Dermis blood vessel endothelial cell (primary cell): ENCODE measurements around the gene SUPT4H1. TPM values are rescaled to one million over a fixed set of nuclear protein-coding genes. Genes with fewer than 3 reads are reported as not detected.
"Not testable (repeated sequence)": the region's sequence is repeated elsewhere in the genome, so short reads cannot be mapped to it uniquely, and the experiment has no call there.

ENCODE experiments used
- DNase-seq: peaks from one replicate; pipeline ENCODE4 v3.0.0; 2010
- total RNA-seq: library from RNA; depleted of rRNA; stranded (reverse); fragments of >200 nt; gene quantifications from 2 replicates; pipeline ENCODE4 v1.2.3, GENCODE V29; 2014

Gene SUPT4H1
- total RNA-seq, 1 donor from 2014 or later = 53.6 TPM

DNA sequence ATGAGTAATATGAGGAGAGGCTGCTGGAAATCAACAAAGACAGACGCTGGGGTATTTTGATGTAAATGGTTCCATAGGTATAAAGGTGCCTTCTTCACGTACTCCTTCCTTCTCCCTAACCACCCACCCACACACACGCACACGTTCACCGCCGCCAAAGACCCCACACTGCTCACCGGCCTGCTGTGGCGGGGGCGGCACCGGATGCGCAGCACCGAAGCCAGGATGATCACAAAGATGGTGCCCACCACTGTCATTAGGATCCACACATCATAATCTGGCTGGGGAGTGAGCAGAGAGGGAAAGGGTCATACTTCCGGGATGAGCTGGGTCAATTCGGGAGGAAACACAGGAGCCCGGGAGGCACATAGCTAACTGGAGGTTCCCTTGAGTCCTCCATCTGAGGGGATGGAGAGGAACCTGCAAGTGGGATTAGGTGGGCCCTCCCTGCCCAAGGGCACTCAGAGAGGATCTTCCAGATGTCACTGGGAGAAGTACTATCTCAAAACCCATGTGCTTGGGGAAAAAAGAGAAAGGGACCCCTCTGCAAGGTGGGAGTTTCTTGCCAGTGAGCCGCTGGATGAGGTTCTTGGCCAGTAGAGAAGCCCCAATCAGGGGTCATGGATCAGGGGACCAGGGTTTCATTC, 10.5 kb upstream of the SUPT4H1 start:
- no peak for DNase-seq

DNA sequence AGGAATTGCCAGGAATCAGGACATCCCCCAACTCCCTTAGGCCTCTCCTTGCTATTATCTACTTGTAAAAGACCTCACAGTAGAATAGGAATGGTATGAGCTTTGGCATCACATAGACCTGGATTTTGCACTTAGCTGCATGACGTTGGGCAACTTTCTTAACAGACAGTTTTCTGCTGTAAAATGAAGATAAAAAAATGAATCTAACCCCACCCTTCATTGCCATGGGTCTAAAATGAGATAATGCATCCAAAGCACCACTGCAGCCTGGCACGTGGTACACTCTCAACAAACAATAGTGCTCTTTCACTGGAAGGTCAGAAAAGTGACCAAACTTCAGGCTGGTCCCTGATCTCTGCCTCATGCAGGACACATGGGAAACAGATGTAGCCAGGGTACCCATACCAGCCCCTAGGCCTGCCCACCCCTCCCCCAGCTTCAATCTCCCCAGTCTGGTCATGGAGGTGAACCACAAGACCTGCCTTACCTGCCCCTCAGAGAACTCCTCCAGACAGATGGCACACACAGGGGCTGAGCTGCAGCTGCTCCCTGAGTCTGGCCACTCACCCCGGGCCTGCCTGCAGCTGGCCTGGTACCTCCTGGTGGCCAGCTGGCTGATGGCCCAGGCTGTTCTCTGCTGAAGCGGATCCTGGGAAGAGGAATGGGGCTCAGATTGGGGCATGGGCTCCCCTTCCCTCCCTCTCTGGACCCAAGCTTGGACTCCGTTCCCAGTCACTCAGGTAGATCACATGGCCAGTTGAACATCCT, 8.5 kb upstream of the SUPT4H1 start:
- no peak for DNase-seq

DNA sequence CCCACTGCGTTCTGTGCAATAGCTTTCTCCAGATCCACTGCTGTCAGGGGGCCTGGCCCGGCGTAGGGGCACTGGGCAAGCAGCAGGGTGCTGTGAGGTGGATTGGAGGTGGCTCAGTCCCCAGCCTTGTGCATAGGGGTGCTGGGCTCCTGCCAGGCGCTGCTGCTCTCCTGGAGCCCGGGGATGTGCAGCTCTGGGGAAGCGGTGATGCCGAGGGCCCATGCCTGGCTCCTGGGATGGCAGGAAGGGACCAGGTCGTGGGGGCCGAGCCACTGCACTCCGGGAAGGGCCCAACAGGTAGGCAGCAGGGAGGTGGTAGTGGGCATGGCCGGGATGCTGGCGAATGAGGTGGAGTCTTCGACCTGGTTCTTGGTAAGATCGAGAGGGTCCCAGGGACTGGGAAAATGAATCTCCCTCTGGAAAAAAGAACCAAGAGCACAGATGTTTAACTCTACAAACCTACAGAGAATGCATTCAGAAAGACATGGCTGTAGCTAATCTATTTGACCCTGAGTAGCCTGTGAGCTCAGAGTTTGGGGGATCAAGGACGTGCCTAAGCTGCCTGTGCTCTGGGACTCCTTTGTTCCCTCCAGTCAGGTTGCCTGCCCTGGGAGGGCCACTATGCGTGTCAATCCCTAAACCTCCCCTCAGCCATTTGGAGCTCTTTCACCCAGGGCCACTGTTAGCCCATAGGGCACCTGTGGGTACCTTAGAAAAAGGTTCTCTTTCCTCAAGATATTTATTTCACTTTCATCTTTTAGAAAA, 6.6 kb upstream of the SUPT4H1 start:
- DNase-seq = no peak

DNA sequence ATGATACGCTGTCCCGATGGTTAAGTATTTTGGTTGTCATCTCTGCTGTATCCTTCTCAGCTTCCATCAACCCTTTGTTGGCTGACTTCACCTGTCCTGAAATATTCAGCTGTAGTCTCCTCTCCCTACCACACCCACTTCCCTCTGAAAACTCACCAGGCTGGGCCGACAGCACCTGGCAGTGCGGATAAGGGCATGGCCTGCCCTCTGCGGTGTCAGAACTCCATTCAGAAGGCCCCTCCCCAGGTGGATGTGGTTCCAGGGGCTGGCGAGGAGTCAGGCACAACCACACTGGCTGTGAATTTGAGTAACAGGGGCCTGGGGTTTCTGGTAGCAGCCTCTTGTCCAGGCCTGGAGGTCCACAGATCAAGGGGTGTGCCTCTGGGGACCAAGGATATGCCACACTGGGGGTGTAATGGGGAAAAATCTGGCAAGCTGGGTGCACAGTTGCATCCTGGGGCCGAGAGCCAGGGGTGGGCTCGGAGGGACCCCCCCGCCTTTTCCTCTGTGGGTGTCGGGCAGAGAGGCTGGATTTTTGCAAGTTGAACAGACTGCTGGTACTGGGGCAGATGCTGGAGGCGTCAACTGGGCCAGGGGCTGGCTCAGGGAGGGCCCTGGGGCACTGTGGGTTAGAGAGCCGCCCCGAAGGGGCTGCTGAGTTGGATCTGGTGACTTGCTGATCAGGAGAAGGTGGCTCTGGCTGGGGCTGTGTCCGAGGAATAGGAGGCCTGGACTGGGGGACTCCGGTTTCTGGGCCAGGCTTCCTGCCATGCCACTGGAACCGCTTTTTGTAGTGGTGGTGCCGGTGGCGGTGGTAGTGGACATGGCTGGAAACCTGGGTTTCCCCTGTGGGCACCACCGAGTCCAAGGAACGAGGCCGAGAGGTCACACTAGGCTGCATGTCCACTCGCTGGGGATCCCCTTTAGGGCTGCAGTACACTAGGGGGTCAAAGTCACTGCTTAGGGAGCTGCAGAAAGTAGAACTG, 5.6 kb upstream of the SUPT4H1 start:
- no peak for DNase-seq

DNA sequence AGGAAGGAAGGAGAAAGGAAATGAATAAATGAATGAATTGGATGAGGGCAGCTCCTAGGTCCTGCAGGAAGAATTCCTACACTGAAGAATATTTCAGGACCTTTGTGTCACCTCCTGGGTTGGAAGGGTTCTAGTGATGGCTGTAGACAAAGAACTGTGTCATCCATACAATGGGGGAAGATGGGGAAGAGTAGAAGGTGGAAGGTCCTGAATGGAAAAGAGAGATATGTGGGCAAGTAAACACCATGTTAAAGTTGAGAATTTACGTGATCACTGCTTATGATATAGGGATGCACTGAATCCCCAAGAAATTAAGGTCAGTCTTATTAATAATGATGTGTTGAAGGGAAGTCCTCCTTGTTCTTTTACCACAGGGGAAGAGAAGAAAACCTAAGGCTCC, 4.2 kb upstream of the SUPT4H1 start:
- DNase-seq = no peak

DNA sequence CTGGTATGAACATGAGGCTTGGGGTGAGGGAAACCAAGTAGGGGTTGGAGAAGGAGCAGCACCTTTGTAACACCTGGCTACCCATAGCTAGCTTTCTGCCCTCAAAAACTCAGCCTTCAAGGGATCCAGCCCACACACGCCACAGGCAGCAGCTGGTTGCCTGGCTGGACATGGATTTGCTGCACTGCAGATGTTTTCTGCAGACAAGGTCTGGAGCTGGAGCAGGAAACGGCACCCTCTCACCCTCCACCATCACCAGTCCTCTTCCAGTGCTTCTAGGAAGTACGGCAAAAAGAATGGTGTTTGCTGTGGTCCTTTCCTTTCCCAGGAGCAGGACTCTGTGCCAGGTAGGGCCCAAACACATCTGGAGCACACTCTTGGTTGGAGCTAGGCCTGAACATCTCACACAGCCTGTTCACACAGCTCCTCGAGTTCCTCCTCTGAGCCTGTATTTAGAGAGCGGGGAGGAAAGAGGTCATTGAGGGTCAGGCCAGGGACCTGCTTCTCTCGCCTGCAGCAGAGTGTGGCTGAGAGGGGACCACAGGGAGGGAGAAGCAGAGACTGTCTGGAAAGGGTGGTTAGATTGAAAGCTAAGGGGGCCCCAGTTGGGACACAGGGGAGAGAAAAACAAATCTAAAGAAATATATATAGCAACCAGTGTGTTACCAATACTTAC, 2.7 kb upstream of the SUPT4H1 start:
- no peak for DNase-seq

DNA sequence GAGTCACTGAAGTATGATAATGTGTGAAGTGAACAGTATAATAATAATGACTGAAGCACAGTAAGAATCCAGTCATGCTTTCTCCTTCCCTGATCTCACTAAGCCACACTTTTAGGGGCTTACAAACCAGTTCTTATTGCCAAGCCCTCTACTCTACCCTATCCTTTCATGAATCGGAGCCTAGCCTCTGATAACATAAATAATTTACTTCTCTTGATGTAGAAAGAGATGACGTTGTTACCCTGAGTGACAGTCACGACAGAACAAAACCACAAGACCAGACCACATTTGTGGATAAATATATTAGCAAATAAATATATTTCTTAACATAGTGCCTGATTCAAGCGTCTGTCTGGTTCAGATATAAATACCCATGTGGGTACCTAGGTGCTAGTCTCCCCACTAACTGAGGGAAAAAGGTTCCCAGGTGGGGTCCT, 1.4 kb upstream of the SUPT4H1 start:
- no peak for DNase-seq

DNA sequence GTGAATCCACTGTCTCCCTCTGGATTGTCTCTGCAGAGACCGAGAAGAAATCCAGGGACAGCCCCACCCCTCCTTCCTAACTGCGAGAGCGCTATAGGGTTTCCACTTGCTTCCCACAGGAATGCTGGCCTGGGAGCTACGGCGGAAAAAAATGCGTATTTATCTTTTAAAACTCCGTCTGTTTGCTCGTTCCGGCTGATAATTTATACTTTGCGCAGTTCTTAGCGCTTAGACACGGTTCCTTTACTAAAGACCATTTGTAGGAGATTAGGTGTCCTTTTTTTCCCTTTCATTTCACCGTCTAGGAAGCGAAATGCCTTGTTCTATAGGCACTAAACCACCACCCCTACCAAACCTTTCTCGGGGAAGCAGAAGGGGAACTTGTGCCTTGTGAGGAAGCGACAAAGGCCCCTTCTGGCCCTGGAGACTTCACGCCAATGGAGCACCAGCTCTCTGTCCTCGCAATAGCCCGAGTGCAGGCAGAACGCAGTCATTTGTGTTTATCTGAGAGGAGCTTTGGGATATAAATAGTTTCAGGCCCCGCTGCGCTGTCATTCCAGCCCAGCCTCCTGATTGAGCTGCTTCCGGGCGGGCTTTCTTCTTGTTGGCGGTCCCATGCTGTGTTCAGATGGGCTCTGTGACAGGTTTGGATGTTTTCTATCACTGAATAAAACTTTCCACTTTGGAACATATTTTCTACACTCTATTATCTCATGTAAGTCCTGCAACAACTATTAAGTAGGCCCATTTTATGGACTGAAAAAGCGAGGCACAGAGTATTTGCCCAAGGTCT, 791 bp upstream of the SUPT4H1 start:
- DNase-seq = peak; percentile 48

DNA sequence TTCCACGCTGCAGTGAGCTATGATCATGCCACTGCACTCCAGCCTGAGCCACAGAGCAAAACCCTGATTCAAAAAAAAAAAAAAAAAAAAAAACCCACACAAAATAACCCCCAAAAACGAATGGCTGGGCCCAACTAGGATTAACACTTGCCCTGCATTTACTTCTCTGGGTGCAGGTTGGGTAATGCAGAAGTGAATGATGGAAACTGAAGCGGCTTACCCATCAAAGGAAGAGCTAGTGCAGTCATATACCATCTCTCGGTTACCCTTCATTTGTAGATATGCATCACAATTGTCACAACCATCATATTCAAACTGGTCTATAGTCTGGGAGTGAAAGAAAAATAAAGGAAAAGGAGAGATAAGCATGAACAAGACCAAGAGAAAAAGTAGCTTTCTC, 819 bp downstream of the SUPT4H1 start:
- DNase-seq = no peak

DNA sequence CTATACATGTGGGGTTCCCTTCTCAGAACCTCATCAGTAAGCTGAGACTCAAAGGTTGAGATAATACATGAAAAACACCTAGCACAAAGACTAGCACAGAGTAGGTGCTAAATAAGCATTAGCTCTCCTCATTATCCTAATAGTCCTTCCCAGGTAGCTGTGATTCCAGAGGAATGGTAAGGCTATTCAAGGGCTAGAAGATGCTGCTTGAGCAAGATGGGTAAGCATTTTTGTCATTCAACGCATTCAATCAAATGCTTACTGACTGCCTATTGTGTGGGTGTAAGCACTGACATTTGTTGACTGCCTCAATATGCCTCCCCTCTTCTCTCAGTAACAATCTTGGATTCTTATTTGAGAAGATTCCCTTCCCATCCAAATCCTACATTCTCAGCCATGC, 4.0 kb downstream of the SUPT4H1 start:
- DNase-seq = no peak

DNA sequence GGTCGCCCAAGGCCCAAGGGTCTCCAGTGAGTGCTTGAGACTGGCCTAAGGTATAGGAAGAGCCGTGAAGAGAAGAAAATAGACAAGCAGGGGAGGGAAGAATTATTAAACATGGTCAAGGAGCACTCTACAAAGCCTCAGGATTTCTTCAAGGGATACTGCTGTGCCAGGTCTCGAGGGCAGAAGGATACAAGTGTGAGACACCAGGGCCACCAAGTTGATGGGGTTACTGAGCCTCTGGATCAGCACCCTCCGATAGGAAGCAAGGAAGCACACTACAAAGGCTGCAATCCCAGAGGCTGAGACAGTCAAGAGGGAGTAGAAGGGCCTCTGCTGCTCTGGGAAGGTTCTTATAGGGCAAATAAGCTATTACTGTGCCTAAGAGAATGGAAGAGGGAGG, 6.5 kb downstream of the SUPT4H1 start:
- no peak for DNase-seq

DNA sequence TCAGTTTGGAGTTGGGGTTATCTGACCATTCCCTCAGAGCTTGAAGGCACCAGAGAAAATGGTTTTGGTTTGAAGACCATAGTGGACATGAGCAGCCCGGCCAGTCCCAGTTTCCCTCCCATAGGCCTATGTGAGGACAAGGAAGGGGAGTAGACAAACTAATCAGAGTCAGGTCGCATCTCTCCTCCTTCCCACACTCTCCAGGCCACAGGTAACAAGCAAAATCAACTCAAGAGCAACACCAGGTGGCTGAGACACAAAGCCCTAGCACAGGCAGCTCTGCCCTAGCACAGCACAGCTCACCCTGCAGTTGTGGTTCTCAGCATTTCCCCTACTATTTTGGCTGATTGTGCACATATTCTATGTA, 7.2 kb downstream of the SUPT4H1 start:
- DNase-seq = no peak

DNA sequence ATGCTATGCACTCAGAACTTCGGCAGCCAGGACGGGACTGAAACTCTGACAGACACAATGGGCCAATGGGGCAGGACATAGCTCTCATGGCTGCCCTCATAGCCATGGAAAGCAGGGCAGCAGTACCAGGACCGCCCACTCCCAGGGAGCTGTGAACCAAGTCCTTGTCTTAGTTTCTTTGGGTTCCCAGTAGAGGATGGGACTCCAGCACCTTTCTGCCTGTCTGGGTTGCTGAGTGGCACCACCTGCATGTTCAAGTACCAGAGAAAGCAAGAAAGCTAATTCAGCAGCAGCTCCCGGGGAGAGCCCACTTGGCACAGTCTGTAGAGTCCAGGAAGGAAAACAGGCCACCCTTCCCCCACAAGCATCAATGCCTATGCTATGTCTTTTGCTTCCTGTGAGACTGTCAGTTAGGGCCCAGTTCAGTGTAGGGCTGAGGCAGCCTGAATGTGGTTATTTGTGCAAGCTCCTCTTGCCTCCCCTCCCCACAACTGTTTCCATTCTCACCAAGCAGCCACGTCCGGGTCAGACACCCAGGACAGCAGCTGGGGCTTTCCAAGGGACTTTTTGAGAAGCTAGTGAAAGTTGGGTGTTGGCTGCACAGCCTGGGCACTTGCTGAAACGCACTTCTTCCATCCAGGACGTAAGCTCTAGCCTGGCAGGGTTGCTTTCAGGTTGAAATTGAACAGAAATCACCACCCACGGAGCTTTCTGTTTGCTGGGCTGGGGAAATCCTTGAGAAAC, 7.8 kb downstream of the SUPT4H1 start:
- DNase-seq = peak; percentile 45

DNA sequence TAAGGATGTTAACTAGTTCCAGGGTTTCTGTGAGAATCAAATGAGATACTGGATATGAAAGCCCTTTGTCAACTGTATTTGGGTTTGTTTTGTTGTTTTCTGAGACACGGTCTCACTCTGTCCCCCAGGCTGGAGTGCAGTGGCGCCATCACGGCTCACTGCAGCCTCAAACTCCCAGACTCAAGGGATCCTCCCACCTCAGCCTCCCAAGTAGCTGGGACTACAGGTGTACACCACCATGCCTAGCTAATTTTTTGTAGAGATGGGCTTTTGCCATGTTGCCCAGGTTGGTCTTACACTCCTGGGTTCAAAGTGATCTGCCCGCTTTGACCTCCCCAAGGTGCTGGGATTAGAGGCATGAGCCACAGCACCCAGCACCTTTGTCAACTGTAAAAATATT, 8.9 kb downstream of the SUPT4H1 start:
- no peak for DNase-seq

DNA sequence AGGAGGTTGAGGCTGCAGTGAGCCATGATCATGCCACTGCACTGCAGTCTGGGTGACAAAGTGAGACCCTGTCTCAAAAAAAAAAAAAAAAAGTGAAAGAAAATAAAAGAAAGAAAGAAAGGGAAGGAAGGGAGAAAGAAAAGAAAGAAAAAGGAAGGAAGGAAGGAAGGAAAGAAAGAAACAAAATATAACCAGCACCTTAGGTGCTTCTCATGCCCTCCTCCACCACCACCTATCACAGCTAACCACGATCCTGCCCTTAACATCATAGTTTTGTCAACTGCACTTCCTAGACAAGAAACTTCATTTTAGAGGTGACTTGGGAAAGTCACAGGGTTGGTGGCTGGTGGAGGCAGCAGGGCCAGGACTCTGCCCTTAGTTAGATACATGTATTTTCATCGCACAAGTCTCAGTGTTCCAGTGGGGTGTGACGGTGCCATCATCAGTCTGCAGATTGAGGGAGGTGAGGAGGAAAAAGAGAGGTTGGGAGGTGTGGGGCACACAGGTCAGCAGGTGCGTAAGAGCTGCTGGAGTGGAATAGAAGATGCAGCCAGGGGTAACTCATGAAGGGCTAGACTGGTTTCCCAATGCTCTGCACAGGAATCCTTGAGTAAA, 10.0 kb downstream of the SUPT4H1 start:
- DNase-seq = no peak

DNA sequence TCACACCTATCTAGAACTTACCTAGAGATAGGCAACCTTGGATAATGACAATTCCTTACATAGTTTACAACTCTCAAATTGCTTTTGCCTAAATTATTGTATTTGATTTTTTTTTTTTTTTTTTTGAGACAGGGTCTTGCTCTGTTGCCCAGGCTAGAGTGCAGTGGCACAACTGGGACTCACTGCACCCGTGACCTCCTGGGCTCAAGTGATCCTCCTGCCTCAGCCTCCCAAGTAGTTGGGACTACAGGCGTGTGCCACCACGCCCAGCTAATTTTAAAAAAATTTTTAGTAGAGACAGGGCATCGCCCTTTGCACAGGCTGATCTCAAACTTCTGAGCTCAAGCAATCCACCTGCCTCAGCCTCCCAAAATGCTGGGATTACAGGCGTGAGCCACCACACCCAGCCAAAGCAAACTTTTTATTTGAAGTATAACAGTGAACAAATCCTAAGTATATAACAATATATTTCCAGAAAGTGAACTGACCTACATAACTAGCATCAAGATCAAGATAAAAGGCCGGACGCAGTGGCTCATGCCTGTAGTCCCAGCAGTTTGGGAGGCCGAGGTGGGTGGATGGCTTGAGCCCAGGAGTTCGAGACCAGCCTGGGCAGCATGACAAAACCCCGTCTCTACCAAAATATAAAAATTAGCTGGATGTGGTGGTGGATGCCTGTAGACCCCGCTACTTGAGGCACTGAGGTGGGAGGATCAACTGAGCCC, 10.7 kb downstream of the SUPT4H1 start:
- DNase-seq = not testable (repeated sequence)

DNA sequence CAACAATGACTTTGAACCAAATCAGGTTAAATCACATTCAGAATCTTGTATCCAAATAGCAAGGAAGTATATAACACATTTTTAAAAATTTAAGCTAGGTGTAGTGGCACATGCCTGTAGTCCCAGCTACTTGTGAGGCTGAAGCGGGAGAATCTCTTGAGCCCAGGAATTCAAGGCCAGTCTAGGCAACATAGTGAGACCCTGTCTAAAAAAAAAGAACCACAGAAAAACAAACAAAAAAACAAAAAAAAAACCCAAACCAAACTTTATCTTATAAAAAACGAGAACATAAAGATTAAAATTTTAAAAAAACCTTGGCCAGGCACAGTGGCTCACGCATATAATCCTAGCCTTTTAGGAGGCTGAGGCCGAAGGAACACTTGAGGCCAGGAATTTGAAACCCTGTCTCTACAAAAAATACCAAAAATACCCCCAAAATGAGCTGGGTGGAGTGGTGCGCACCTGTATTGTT, 11.6 kb downstream of the SUPT4H1 start:
- DNase-seq = no peak

DNA sequence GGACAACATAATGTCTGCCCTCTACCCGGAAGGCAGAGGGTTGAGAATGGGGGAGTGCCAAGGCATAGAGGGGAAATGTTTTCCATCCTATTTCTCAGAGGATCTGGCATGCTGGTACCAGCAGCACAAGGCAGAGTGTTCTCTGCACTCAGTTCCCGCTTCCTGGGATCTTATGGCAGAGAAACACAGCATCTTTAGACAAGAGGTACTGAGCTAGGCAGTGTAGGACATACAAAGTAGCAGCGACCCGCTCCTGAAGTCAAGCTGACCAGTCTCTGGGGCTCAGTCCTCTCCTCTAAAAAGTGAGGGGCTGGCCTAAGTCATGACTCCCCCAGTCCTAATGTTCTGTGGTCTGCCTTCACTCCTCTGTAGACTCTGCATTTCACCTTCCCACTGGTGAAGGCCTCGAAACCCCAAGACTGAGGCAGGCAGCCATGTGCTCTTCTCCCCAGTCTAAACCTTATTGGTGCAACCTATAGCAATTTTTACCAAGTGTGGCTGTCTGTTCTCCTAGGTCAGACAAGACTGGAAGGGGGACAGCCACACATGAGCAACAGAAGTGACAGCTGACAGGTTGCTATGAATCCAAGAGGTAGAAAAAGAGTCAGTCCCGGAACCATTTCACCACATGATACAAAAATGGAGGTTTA, 12.1 kb downstream of the SUPT4H1 start:
- DNase-seq = no peak
